ENCODE data around the gene GPHA2.

The GPHA2 gene

DNA sequence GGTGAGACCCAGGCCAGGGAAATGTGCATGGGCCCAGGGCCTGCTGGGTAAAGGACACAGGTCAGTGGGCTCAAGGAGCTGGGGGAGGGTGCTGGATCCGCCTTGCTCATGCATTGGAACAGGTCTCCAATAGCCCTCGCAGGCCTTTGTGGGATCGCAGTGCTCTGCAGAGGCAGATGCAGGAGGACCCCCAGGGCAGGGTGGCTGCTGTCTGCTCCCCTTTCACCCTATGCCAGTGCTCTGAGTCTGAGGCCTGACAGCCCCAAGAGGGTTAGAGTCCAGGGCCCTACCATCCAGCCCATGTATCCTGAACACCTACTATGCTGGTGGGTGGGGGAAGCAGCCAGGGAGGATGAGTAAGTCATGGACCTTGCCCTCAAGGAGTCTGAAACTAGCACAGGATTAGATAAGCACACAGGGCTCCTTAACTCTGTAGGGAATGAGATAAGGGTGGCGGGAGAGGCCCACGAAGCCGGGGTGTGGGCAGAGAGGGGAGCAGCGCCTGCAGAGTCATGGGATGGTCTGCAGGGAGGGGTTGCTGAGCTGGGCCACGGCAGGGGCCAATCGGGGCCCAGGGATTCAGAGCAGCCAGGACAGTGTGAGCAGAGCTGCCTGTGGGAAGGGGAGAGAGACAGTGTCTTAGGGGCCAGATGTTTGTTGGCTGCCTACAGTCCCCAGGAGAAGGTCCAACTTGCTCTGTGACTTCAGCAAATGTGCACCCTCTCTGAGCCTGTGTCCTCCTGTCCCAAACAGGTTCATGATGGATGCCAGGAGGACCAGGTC, 46.8 kb downstream of the GPHA2 start:
- no peak for DNase-seq

DNA sequence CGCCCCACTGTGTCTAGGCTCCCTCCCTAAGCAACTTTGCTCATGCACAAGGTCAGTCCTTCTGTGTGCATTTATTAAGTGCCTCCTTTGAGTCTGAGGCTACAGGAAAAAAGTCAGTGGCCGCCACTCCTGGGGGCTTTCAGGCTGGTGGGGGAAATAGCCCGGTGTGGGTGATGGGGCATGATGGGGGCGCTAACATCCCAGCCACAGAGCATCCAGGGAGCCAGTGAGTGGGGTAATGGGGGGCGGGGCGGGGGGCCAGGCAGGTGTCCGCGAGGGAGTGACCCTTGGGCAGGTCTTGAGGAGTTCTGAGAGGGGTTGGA, 47.3 kb downstream of the GPHA2 start:
- no peak for DNase-seq

- DNase-seq: peak; percentile 83
Measured at GRCh38 chr11:64887757-64888405, 47.8 kb downstream of the GPHA2 start.

- DNase-seq: no peak
Measured at GRCh38 chr11:64887234-64887756, 48.4 kb downstream of the GPHA2 start.

GRCh38 chr11:64885367-64886286, 50.1 kb downstream of the GPHA2 start:
- DNase-seq: no peak
